GM06990 (cell line): Measurements from ENCODE around the gene ACSM4.
"Not testable (repeated sequence)": the region's sequence is repeated elsewhere in the genome, so short reads cannot be mapped to it uniquely, and the experiment has no call there.

Experiments used
- DNase-seq: peaks from one replicate; pipeline ENCODE4 v3.0.0-alpha.2; 2011; ENCODE audit not compliant: insufficient read length; ENCODE audit errors: extremely low read depth
- H3K27me3 ChIP-seq: replicated peaks from 2 replicates; pipeline ENCODE4 v1.6.0; 2011; ENCODE audit warnings: low read length; ENCODE audit not compliant: control insufficient read depth, insufficient read depth
- H3K36me3 ChIP-seq: 2 replicates; pipeline ENCODE4 v1.5.1; 2011; ENCODE audit warnings: low read length; ENCODE audit not compliant: control insufficient read depth, insufficient read depth
- H3K4me3 ChIP-seq: replicated peaks from 2 replicates; pipeline ENCODE4 v1.5.1; 2011; ENCODE audit warnings: low read depth, mild to moderate bottlenecking, control low read depth, low read length
- CTCF ChIP-seq: IDR thresholded peaks from 2 replicates; pipeline ENCODE4 v1.5.1; 2011; ENCODE audit warnings: low read length, control low read depth, mild to moderate bottlenecking, inconsistent platforms; ENCODE audit not compliant: insufficient read depth, poor library complexity, severe bottlenecking

Gene ACSM4

GRCh38 chr12:7310070-7310469 is 6.2 kb downstream of the ACSM4 start:
- H3K27me3 ChIP-seq: no peaks in the 10 kb centered on the region; the same call in 1 of the 2 replicates
- no peak overlapping the region for H3K4me3 ChIP-seq
- no peaks in the 10 kb centered on the region for H3K36me3 ChIP-seq
- DNase-seq: no peak
- no peak for TF ChIP-seq CTCF

- no peak for TF ChIP-seq CTCF
- no peaks in the 10 kb centered on the region for H3K36me3 ChIP-seq
- no peaks in the 10 kb centered on the region for H3K27me3 ChIP-seq
- no peak for DNase-seq
- no peak overlapping the region for H3K4me3 ChIP-seq
These were observed 16.1 kb downstream of the ACSM4 start for GRCh38 chr12:7319930-7320329.

GRCh38 chr12:7321624-7322023 is 17.8 kb downstream of the ACSM4 start:
- no peak for TF ChIP-seq CTCF
- H3K4me3 ChIP-seq: no peak overlapping the region
- H3K27me3 ChIP-seq: no peaks in the 10 kb centered on the region
- no peaks in the 10 kb centered on the region for H3K36me3 ChIP-seq
- DNase-seq: no peak

- no peak for DNase-seq
- Histone ChIP-seq H3K27me3 (no peaks in the 10 kb centered on the region), H3K4me3 (no peak overlapping the region), H3K36me3 (no peaks in the 10 kb centered on the region)
- TF ChIP-seq CTCF: no peak
These were observed 18.7 kb downstream of the ACSM4 start for GRCh38 chr12:7322599-7322998.

GRCh38 chr12:7324176-7324575 is 20.3 kb downstream of the ACSM4 start:
- TF ChIP-seq CTCF: no peak
- no peaks in the 10 kb centered on the region for H3K36me3 ChIP-seq

GRCh38 chr12:7327918-7328317 is 24.0 kb downstream of the ACSM4 start:
- no peak for TF ChIP-seq CTCF
- H3K36me3 ChIP-seq: no peaks in the 10 kb centered on the region
- no peak for DNase-seq

More at GRCh38 chr12:7324176-7324575, 20.3 kb downstream of the ACSM4 start:
- no peak overlapping the region for H3K4me3 ChIP-seq
- H3K27me3 ChIP-seq: no peaks in the 10 kb centered on the region
- no peak for DNase-seq

GRCh38 chr12:7337790-7338189 is 33.9 kb downstream of the ACSM4 start:
- not testable (repeated sequence) for H3K4me3 ChIP-seq, H3K27me3 ChIP-seq, H3K36me3 ChIP-seq, DNase-seq

More at GRCh38 chr12:7327918-7328317, 24.0 kb downstream of the ACSM4 start:
- Histone ChIP-seq H3K4me3 (no peak overlapping the region), H3K27me3 (no peaks in the 10 kb centered on the region)
